Measurements from ENCODE around the gene DNAH12. TPM values are rescaled to one million over a fixed set of nuclear protein-coding genes. Genes with fewer than 3 reads are reported as not detected.

DNAH12 gene
- total and polyA plus RNA-seq, 2 of the 4 experiments (the other 2 are of a cell fraction) = under 0.01 to 0.02 TPM

DNA sequence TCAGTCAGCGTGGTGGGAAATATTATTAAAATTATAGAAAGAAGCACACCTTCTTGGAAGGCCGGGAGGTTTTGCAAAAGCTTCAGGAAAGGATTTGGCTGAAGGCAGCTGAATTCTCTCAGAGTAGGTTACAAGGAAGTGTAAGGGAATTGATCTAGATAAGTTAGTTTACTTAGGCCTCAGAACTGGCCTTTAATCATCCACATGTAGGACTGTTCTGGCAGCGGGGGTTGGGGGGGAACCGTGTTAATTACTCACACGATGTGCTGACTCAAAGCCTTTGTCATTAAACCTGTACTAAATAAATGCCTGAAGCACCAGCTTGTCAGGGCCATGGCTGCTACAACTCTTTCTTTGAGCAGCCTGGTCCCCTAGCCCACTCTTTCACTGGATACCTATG is 264.5 kb downstream of the DNAH12 start:
- Histone ChIP-seq H3K4me3 (ENCODE audit: insufficient read depth, low read depth, low read length) (no peak overlapping the region), H3K4ac (ENCODE audit: low read depth, low read length) (no peak overlapping the region), H3K4me1 (ENCODE audit: control insufficient read depth, insufficient read depth, low read length) (peaks cover 6% of the 10 kb centered on the region), H3K14ac (replicated peaks; ENCODE audit: low read depth, low read length) (no peak overlapping the region), H3K36me3 (ENCODE audit: control insufficient read depth, insufficient read depth, low read length) (0 out of 2 replicates have a peak, but pooled peaks cover 2% of the 10 kb centered on the region), H3K4me2 (ENCODE audit: low read depth, low read length) (no peak overlapping the region), H3K27me3 (ENCODE audit: control insufficient read depth, insufficient read depth, low read length) (no peaks in the 10 kb centered on the region), H4K91ac (ENCODE audit: insufficient read depth, low read depth, low read length) (no peak overlapping the region), H2BK120ac (ENCODE audit: low read depth, low read length) (no peak overlapping the region), H4K20me1 (ENCODE audit: insufficient read depth, low read length) (no peaks in the 10 kb centered on the region), H2AK5ac (ENCODE audit: low read depth, low read length) (no peak overlapping the region), H4K8ac (ENCODE audit: low read depth in 2 of 2, low read length in 2 of 2) (no peak overlapping the region), H3K9me3 (ENCODE audit: control insufficient read depth, insufficient read depth, low read length) (peaks cover 3% of the 10 kb centered on the region; the same call in 1 of the 2 replicates), H3K27ac (ENCODE audit: insufficient read depth, low read length) (no peak overlapping the region), H2AK9ac (replicated peaks; ENCODE audit: low read depth, low read length, poor library complexity) (no peak overlapping the region), H3K18ac (ENCODE audit: low read depth, low read length) (no peak overlapping the region), H4K5ac (ENCODE audit: low read depth, low read length) (no peak overlapping the region), H2BK20ac (ENCODE audit: low read depth, low read length) (no peak overlapping the region), H3K23ac (ENCODE audit: low read depth, low read length) (no peak overlapping the region), H3K79me1 (ENCODE audit: low read depth in 1 of 2, low read length in 2 of 2) (no peaks in the 10 kb centered on the region), H3K9me1 (ENCODE audit: insufficient read depth, low read length) (peaks cover 7% of the 10 kb centered on the region), H2BK5ac (ENCODE audit: low read depth, low read length, poor library complexity, severe bottlenecking) (no peak overlapping the region), H3K56ac (ENCODE audit: extremely low read depth, insufficient read depth, low read length) (no peak overlapping the region), H3K9ac (ENCODE audit: low read depth, low read length) (no peak overlapping the region), H2AFZ (replicated peaks; ENCODE audit: low read length, poor library complexity) (no peak overlapping the region), H2BK15ac (ENCODE audit: low read depth, low read length) (no peak overlapping the region)
- no CpG with 5 or more reads among the region's 5 CpGs for WGBS, 2 experiments (ENCODE audit: extremely low coverage in 2 of 2, insufficient read length in 1 of 2)
- ChIA-PET POLR2A (ENCODE audit: unreplicated experiment) (no interaction called here), CTCF (no interaction called here)
- intact Hi-C loops (cut with micrococcal nuclease) (no loop called here), dilution Hi-C loops (cut with HindIII; ENCODE audit: low sequenced_read_pairs, unreplicated experiment) (no loop called here), in situ Hi-C loops (cut with MboI; ENCODE audit: low sequenced_read_pairs) (no loop called here)
- DNase-seq (no peak), ATAC-seq (ENCODE audit: low read depth) (no peak)
- no peak for TF ChIP-seq RFX5 (IDR thresholded peaks at IDR 0.05; ENCODE audit: low read depth, low read length)
- TF ChIP-seq POLR2A (IDR thresholded peaks at IDR 0.05; ENCODE audit: low read depth, low read length) = no peak
- no peak for TF ChIP-seq RAD21 (IDR thresholded peaks at IDR 0.05; ENCODE audit: low read length)
- no peak for TF ChIP-seq MAZ (IDR thresholded peaks at IDR 0.05; ENCODE audit: borderline replicate concordance, low read depth, low read length)
- TF ChIP-seq MAFK (IDR thresholded peaks at IDR 0.05; ENCODE audit: low read depth, low read length) = no peak
- TF ChIP-seq MXI1 (IDR thresholded peaks at IDR 0.05; ENCODE audit: borderline replicate concordance, low read depth, low read length) = no peak
- no peak for TF ChIP-seq CHD1 (IDR thresholded peaks at IDR 0.05; ENCODE audit: low read depth, low read length)
- TF ChIP-seq, protein P1, sequence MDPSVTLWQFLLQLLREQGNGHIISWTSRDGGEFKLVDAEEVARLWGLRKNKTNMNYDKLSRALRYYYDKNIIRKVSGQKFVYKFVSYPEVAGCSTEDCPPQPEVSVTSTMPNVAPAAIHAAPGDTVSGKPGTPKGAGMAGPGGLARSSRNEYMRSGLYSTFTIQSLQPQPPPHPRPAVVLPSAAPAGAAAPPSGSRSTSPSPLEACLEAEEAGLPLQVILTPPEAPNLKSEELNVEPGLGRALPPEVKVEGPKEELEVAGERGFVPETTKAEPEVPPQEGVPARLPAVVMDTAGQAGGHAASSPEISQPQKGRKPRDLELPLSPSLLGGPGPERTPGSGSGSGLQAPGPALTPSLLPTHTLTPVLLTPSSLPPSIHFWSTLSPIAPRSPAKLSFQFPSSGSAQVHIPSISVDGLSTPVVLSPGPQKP (IDR thresholded peaks at IDR 0.05; ENCODE audit: borderline replicate concordance, low read depth, low read length) = no peak
- TF ChIP-seq CEBPB (IDR thresholded peaks at IDR 0.05; ENCODE audit: low read depth, low read length) = no peak
- no TSS peak for BruUV-seq (replicated peaks)

All from IMR-90 (cell line).